ENCODE results near the gene NAGLU. TPM values are rescaled to one million over a fixed set of nuclear protein-coding genes. Genes with fewer than 3 reads are reported as not detected.

NAGLU gene
- total and polyA plus RNA-seq, 2 of the 13 experiments (the other 11 are each of a cell fraction or from before 2014, with no cell fraction given): 28.2 to 40.1 TPM

DNA sequence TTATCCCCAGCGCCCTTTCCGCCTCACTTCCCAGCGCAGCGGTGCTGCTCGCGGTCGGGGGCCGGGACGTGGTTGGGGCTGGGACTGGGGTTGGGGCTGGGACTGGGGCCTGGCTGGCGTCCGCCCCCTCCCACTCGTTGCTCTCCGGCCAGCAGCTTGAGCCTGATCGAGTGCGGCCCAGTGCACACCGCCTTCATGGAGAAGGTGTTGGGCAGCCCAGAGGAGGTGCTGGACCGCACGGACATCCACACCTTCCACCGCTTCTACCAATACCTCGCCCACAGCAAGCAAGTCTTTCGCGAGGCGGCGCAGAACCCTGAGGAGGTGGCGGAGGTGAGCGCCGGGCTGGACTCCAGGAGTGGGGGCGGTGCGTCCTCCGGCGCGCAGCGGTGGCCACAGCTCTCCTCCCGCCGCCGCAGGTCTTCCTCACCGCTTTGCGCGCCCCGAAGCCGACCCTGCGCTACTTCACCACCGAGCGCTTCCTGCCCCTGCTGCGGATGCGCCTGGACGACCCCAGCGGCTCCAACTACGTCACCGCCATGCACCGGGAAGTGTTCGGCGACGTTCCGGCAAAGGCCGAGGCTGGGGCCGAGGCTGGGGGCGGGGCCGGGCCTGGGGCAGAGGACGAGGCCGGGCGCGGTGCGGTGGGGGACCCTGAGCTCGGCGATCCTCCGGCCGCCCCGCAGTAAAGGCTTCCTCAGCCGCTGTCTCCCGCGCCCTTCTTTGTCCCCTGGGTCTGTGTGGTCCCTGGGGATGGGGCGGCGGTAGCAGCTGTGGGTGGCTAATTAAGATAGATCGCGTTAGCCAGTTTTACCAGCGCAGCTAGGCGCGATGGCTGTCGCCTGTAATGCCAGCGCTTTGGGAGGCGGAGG, 18.4 kb downstream of the NAGLU start (continued):
- TF ChIP-seq, protein P1, sequence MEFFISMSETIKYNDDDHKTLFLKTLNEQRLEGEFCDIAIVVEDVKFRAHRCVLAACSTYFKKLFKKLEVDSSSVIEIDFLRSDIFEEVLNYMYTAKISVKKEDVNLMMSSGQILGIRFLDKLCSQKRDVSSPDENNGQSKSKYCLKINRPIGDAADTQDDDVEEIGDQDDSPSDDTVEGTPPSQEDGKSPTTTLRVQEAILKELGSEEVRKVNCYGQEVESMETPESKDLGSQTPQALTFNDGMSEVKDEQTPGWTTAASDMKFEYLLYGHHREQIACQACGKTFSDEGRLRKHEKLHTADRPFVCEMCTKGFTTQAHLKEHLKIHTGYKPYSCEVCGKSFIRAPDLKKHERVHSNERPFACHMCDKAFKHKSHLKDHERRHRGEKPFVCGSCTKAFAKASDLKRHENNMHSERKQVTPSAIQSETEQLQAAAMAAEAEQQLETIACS (CRISPR knock-in tag; IDR thresholded peaks at IDR 0.05): peak; percentile 45; the same call in 1 of the 2 replicates
- TF ChIP-seq EED (CRISPR knock-in tag; IDR thresholded peaks at IDR 0.05) (peak; percentile 86), ZNF567 (CRISPR knock-in tag; IDR thresholded peaks at IDR 0.05; ENCODE audit: borderline replicate concordance) (no peak; the same call in 1 of the 2 replicates), ZNF713 (CRISPR knock-in tag; IDR thresholded peaks at IDR 0.05) (0 out of 2 replicates have a peak, but pooled peaks have one; percentile 9), YEATS2 (CRISPR knock-in tag; IDR thresholded peaks at IDR 0.05; ENCODE audit: borderline replicate concordance) (peak; percentile 94), PITX1 (CRISPR knock-in tag; IDR thresholded peaks at IDR 0.05) (peak; percentile 32), SATB2 (CRISPR knock-in tag; IDR thresholded peaks at IDR 0.05) (no peak), SKI (IDR thresholded peaks at IDR 0.05; ENCODE audit: partially characterized antibody) (peak; percentile 21), KLF11 (CRISPR knock-in tag; IDR thresholded peaks at IDR 0.05) (peak; percentile 65; the same call in 1 of the 2 replicates), STAT5B (CRISPR knock-in tag; IDR thresholded peaks at IDR 0.05) (peak; percentile 52; the same call in 1 of the 2 replicates), MED8 (CRISPR knock-in tag; IDR thresholded peaks at IDR 0.05; ENCODE audit: insufficient replicate concordance) (peak; percentile 82), REL (CRISPR knock-in tag; conservative IDR thresholded peaks at IDR 0.05) (peak; percentile 95), ZNF616 (CRISPR knock-in tag; IDR thresholded peaks at IDR 0.05; ENCODE audit: low read depth) (peak; percentile 91), ZNF350 (CRISPR knock-in tag; IDR thresholded peaks at IDR 0.05; ENCODE audit: borderline replicate concordance, low read depth) (peak; percentile 73), SOX6 (IDR thresholded peaks at IDR 0.05) (no peak), SOX6 (CRISPR knock-in tag; IDR thresholded peaks at IDR 0.05) (peak; percentile 70), KDM5A (IDR thresholded peaks at IDR 0.05; ENCODE audit: borderline replicate concordance, low read length) (peak; percentile 76)
- TF ChIP-seq, protein P2, sequence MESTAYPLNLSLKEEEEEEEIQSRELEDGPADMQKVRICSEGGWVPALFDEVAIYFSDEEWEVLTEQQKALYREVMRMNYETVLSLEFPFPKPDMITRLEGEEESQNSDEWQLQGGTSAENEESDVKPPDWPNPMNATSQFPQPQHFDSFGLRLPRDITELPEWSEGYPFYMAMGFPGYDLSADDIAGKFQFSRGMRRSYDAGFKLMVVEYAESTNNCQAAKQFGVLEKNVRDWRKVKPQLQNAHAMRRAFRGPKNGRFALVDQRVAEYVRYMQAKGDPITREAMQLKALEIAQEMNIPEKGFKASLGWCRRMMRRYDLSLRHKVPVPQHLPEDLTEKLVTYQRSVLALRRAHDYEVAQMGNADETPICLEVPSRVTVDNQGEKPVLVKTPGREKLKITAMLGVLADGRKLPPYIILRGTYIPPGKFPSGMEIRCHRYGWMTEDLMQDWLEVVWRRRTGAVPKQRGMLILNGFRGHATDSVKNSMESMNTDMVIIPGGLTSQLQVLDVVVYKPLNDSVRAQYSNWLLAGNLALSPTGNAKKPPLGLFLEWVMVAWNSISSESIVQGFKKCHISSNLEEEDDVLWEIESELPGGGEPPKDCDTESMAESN (CRISPR knock-in tag; conservative IDR thresholded peaks at IDR 0.05): 0 out of 2 replicates have a peak, but pooled peaks have one; percentile 26
- TF ChIP-seq, protein P3, sequence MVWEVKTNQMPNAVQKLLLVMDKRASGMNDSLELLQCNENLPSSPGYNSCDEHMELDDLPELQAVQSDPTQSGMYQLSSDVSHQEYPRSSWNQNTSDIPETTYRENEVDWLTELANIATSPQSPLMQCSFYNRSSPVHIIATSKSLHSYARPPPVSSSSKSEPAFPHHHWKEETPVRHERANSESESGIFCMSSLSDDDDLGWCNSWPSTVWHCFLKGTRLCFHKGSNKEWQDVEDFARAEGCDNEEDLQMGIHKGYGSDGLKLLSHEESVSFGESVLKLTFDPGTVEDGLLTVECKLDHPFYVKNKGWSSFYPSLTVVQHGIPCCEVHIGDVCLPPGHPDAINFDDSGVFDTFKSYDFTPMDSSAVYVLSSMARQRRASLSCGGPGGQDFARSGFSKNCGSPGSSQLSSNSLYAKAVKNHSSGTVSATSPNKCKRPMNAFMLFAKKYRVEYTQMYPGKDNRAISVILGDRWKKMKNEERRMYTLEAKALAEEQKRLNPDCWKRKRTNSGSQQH (CRISPR knock-in tag; IDR thresholded peaks at IDR 0.05; ENCODE audit: low read depth): peak; percentile 92
- TF ChIP-seq, protein P4, sequence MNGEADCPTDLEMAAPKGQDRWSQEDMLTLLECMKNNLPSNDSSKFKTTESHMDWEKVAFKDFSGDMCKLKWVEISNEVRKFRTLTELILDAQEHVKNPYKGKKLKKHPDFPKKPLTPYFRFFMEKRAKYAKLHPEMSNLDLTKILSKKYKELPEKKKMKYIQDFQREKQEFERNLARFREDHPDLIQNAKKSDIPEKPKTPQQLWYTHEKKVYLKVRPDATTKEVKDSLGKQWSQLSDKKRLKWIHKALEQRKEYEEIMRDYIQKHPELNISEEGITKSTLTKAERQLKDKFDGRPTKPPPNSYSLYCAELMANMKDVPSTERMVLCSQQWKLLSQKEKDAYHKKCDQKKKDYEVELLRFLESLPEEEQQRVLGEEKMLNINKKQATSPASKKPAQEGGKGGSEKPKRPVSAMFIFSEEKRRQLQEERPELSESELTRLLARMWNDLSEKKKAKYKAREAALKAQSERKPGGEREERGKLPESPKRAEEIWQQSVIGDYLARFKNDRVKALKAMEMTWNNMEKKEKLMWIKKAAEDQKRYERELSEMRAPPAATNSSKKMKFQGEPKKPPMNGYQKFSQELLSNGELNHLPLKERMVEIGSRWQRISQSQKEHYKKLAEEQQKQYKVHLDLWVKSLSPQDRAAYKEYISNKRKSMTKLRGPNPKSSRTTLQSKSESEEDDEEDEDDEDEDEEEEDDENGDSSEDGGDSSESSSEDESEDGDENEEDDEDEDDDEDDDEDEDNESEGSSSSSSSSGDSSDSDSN (CRISPR knock-in tag; IDR thresholded peaks at IDR 0.05): peak; percentile 95

All from HepG2 (cell line).